Peyer's patch (tissue), 4 donors: ENCODE results near the gene ZFR2.

Experiments
- CTCF ChIP-seq, 6 experiments: fragments of 450-650 bp in 4 of 6; fragments of 200-600 bp in 2 of 6; sonication (generic) in 1 of 6; IDR thresholded peaks; one replicate each; pipeline ENCODE4 v1.5.1; 2017 to 2019; ENCODE audit warnings: antibody characterized with exemption in 6 of 6, mild to moderate bottlenecking in 3 of 6, moderate library complexity in 1 of 6
- POLR2A ChIP-seq, 2 donors: fragments of 450-650 bp; IDR thresholded peaks; one replicate each; pipeline ENCODE4 v1.5.1; 2017; ENCODE audit warnings: antibody characterized with exemption in 2 of 2, mild to moderate bottlenecking in 2 of 2, moderate library complexity in 2 of 2

DNA sequence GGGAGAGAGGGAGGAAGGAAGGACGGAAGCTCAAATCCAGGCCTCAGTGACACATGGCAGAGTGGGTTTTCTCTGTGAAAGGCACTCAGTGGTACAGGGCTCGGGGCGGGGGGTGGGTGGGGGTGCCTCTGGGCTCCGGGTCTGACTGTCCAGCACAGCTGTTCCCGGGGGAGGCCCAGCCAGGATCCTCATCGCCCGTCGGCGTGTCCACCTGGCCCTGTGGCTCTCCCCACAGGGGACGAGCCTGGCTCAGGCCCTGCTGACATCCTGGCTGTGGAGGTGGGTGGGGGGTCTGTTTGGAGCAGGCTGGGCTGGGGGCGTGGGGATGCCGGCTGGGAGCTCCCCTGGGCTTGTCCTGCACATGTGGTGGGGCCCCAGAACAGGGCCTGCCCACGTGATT, 64.4 kb downstream of the ZFR2 start:
- TF ChIP-seq CTCF (IDR thresholded peaks at IDR 0.05) (no peak), POLR2A (IDR thresholded peaks at IDR 0.05) (no peak)
